Glomerular visceral epithelial cell (primary cell): ENCODE data around the gene KANK2.
"Not testable (repeated sequence)": the region's sequence is repeated elsewhere in the genome, so short reads cannot be mapped to it uniquely, and the experiment has no call there.

ENCODE experiments used
- DNase-seq: peaks from one replicate; pipeline ENCODE4 v3.0.0-alpha.2; 2016; ENCODE audit errors: extremely low spot score

KANK2 gene

DNA sequence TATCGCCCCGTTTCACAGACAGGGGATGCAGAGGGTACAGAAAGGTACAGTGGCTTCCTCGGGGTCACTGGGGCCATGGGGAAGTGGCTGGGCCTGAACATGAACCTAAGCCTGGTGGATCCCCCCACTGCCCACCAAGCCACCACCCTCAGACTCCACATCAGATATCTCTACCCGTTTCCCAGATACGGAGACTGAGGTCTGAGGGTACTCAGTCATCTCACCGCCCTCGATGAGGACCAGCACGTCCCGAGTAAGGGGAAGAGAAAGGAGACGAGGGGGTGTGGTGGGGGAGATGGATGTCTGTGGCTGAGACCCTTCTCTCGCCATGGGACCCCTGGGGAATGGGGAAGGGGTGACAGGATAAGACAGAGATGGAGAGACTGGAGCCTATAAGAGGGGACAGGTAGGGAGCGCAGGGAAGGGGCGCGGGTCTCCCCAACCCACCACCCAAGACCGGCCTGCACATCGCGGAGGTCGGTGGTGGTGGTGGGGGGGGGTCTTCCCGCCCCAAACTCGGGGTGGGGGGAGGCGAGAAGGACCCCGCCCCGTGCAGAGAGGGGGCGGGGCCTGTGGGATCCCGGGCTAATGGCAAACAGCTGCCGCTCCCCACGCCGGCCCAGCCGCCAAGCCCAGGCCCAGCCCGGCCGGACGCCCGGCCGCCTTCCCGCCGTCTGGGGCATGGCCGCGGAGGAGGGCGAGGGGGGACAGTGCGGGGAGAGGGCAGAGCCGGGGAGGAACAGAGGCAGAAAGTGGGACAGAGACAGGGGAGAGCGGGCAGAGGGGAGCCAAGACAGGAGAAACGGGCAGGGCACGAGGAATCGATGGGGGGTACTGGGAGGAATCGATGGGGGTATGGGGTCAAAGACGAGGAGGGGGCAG lies 698 bp downstream of the KANK2 start:
- DNase-seq, result peak; percentile 37

DNA sequence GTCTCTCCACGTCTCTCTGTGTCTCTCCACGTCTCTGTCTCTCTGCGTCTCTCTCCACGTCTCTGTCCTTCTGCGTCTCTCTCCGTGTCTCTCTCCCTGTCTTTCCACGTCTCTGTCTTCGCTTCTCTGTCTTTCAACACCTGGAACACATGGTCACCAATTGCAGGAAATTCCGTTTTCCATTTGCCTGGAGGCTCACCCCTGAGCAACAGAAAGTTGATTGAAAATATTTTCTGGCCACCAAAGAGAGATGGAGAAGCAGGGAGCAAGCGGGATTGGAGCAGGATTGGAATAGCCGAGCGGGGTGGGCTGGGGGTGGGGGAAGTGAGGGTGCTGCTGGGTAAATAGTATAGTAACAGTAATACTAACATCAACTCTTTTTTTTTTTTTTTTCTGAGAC lies 1.7 kb downstream of the KANK2 start:
- DNase-seq, result no peak

- no peak for DNase-seq
Observed at GRCh38 chr19:11194656-11195558, 2.4 kb downstream of the KANK2 start.

GRCh38 chr19:11194173-11194572 lies 3.2 kb downstream of the KANK2 start:
- no peak for DNase-seq

DNA sequence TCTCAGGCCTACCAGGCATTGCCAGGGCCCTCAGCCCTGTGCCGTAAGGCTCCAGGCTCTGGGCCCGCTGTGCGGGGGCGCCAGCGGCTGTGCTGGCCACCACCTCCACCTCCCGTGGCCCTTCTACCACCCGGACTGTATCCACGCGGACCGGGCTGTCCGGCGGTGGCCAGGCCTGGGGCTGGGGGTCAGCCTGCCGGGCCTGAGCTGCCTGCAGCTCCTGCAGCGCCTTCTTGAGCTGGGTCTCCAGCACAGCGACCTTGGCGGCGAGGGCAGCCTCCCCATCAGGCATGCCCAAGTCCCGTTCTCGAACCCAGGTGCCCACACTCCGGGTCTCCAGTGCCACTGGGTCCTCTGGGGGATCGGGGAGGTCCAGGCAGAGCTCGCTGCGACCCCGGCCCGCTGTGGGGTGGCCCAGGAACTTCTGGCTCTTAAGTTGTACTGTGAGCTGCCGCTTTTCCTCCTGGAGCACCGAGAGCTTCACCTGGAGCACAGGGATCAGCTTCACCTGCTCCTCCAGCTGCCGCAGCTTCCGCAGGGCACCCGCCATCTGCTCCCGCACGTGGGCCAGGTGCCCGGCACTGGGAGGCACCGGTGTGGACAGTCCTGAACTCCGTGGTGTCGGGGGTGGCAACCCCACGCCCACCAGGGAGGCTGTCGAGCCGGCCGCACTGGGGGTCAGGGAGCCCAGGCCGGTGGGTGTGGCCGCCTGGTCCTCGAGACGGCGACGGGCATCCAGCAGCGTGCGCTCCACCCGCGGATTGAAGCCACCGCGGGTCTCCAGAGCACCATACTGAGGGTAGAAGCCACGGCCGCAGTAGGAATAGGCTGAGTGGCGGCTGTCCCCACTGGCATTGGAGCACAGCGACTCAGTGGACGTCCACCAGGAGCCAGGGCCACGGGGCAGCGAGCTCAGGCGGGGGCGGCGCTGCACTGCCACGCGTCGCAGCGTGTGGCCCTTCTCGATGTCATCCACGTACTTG lies 4.1 kb downstream of the KANK2 start:
- DNase-seq, result no peak

DNA sequence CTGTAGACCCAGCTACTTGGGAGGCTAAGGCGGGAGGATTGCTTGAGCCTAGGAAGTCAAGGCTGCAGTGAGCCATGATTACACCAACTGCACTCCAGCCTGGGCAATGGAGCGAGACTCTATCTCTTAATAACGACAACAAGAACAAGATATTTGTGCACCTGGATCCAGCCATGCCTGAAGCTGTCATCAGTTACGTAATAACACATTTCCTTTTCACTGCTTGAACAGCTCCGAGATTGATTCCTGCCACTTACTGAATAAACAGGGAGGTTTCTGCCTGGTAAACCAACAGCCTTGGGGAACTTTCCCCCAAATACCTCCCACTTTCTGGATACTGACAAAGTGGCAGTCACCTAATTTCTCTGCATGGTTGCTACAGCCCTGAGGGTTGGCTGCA lies 5.4 kb downstream of the KANK2 start:
- peak; percentile 63 for DNase-seq

DNA sequence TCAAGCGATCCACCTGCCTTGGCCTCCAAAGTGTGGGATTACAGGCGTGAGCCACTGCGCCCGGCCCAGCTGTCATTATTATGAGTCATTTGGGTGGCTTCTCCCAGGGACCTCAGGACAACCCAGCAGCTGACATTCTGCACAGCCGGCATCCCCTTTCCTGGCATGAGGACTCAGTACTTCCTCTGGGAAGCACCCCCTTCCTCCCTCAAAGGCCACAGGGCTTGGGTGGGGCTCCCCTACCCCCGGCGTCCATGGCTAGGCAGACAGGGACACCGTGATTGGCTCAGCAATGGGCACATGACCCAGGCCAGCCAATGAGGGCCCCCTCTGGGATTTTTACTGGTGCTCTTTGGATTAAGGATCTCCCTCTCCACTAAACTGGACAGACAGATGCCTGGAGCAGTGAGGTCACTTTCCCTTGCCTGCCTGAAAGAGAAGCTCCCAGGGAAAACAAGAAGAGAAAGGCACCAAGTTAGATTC lies 6.0 kb downstream of the KANK2 start:
- peak; percentile 53 for DNase-seq

DNA sequence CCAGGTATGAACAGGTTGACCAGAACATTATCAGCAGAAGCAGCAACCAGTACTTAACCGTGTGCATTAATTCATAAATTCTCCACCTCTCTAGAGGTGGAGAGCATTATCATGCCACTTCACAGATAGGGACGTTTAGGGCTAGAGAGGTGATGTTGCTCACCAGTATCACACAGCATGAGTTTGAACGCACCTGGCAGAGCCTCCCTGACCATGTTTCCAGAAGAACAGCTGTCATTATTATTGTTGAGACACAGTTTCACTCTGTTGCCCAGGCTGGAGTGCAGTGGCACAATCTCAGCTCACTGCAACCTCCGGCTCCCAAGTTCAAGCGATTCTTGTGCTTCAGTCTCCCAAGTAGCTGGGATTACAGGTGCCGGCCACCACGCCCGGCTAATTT lies 6.8 kb downstream of the KANK2 start:
- DNase-seq, result no peak

DNA sequence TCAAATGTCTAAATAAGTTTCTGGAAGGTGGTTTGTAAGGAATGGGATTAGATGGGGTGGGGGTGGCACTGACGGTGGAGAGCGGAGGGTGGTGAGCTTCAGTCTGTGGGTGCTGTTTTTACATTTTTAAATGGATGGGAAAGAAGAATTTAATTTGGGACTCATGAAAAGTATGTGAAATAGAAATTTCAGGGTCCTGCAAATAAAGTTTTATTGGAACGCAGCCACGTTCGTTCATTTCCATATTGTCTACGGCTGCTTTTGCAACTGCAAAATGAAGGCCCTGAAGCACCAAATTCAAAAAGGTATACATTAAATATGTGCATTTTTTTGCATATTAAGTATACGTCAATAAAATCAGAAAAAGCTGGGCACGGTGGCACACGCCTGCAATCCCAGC lies 9.9 kb downstream of the KANK2 start:
- DNase-seq, result no peak

- no peak for DNase-seq
Observed at GRCh38 chr19:11182994-11183393, 14.4 kb downstream of the KANK2 start.

DNA sequence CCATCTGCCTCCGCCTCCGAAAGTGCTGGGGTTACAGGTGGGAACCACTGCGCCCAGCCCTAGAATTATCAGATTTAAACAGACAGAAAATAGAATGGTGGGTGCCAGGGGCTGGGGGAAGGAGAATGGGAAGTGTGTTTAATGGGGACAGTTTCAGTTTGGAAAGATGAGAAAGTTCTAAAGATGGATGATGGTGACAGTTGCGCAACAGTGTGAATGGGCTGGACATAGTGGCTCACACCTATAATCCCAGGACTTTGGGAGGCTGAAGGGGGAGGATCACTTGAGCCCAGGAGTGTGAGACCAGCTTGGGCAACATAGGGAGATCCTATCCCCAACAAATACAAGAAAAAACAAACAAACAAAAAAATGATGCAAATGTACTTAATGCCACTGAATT lies 15.9 kb downstream of the KANK2 start:
- DNase-seq, result no peak

- DNase-seq, result not testable (repeated sequence)
Observed at GRCh38 chr19:11180975-11181374, 16.4 kb downstream of the KANK2 start.

DNA sequence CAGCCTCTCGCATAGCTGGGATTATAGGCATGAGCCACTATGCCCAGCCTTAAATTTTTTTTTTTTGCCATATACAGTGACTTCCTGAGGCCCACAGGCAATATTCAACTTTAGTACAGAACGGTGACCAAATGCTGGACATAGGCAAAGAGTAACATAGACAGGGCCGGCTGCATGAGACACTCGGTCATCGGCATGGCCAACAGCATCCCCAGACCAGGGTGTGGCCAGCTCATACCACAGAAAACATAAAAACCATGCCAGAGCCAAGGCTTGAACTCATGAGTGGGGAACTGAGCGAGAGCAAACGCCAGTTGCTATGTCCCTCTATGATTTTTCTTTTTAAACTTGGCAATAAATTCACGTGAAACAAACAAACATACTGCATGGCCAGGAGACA lies 17.0 kb downstream of the KANK2 start:
- no peak for DNase-seq

DNA sequence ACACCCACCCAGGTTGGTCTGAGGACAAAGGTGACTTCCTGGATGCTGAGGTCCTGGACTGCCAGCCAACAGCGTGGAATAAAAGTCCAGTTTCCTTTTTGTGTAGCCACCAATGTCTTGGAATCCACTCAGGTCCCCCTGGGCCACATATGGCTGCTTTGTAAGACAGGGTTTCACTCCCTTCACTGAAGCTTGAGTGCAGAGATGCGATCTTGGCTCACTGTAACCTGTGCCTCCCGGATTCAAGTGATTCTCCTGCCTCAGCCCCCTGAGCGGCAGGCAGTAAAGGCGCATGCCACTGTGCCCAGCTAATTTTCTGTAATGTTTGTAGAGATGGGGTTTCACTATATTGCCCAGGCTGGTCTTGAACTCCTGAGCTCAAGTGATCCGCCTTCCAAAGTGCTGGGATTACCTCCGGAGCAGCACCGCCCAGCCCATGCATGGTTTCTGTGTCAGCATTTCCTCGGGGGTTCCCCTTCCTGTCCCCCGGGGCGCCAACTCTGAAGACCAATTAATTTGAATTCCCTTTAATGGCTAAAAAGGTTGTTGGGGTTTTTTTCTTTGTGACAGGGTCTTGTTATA lies 17.5 kb downstream of the KANK2 start:
- no peak for DNase-seq

- DNase-seq, result not testable (repeated sequence)
Observed at GRCh38 chr19:11179145-11179465, 18.2 kb downstream of the KANK2 start.

DNA sequence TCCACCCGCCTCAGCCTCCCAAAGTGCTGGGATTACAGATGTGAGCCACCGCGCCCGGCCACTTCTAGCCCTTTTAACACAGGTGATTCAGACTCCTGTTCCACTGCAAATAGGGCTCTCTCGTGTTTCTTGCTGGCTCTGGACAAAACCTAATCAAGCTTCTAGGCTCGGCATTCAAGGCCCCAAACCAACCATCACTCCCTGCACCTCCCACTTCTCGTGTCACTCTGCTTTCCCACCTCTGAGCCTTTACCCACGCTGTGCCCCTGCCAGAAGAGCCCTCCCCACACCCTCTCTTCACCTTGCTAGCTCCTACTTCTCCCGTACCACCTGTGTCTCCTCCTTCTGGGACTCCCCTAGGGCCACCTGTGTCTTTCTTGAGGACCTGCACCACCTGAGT lies 19.8 kb downstream of the KANK2 start:
- no peak for DNase-seq

GRCh38 chr19:11176466-11177193 lies 20.7 kb downstream of the KANK2 start:
- no peak for DNase-seq

DNA sequence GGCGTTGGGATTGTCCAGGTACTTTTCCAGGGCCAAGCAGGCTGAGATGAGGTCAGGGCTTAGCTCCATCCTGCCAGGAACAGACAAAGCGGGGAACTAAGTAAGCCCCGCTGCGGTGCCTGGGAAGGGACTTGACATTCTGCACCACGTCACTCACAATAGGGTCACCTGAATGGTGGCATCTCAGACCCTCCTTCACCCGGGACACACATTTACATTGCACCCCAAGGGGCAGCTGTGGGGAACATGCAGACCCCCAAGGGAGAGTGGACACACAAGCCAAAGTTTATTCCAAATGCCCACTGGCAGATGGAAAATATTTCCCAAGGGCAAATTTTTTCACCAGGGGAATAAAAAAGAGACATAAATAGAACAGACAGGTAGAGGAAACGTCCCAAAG lies 21.4 kb downstream of the KANK2 start:
- DNase-seq, result no peak

DNA sequence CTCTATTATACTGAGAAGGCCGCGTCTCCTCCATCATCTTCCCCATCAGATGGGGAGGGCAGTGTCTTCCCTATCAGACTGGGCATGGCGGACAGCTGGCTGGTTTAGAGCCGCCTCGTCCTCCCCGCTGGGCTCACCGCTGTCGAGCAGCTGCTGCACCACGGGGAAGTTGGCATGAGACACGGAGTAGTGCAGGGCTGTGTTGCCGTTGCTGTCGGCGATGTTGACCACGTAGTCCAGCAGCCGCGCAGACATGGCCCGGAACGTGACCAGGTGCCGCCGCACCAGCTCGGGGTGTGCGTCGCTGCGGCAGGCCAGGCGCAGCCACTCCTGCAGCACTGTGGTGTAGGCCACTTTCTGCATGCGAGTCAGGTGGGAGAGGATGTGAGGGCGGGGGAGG lies 23.0 kb downstream of the KANK2 start:
- no peak for DNase-seq

GRCh38 chr19:11173516-11174155 lies 23.7 kb downstream of the KANK2 start:
- DNase-seq, result no peak
